HepG2 (cell line): ENCODE results near the gene RNF13. TPM values are rescaled to one million over a fixed set of nuclear protein-coding genes. Genes with fewer than 3 reads are reported as not detected.

Experiments
- GABPA ChIP-seq, 2 experiments: IDR thresholded peaks; 2 replicates each; pipeline ENCODE4 v1.6.1; 2011 to 2016; ENCODE audit warnings: low read depth in 2 of 2, low read length in 1 of 2, missing biosample characterization in 1 of 2, missing genetic modification characterization in 1 of 2
- HNRNPUL1 ChIP-seq: fragments of 200-400 bp; formaldehyde crosslinking; IDR thresholded peaks from 2 replicates; pipeline ENCODE4 v1.6.1; 2017; ENCODE audit warnings: low read depth, mild to moderate bottlenecking, low read length, moderate library complexity
- KDM5B ChIP-seq: sonication (generic); formaldehyde crosslinking; IDR thresholded peaks from 2 replicates; pipeline ENCODE4 v1.4.0; 2020; ENCODE audit warnings: missing genetic modification reagents, mild to moderate bottlenecking, borderline replicate concordance
- MED1 ChIP-seq: sonication (generic); formaldehyde crosslinking; IDR thresholded peaks from 2 replicates; pipeline ENCODE4 v1.4.0; 2020; ENCODE audit warnings: missing genetic modification reagents
- NKX3-1 ChIP-seq: sonication (generic); formaldehyde crosslinking; IDR thresholded peaks from 2 replicates; pipeline ENCODE4 v1.5.0; 2020; ENCODE audit warnings: missing genetic modification reagents
- NR2F2 ChIP-seq: IDR thresholded peaks from 2 replicates; pipeline ENCODE4 v1.6.1; 2012; ENCODE audit warnings: low read depth, inconsistent platforms, borderline replicate concordance
- PAX8 ChIP-seq: sonication (generic); formaldehyde crosslinking; IDR thresholded peaks from 2 replicates; pipeline ENCODE4 v1.8.0; 2022; ENCODE audit warnings: mild to moderate bottlenecking, missing genetic modification reagents, borderline replicate concordance
- ZIK1 ChIP-seq: sonication (generic); formaldehyde crosslinking; IDR thresholded peaks from 2 replicates; pipeline ENCODE4 v1.5.0; 2020; ENCODE audit warnings: mild to moderate bottlenecking, low read depth, missing genetic modification reagents, borderline replicate concordance
- ZNF292 ChIP-seq: sonication (generic); formaldehyde crosslinking; IDR thresholded peaks from 2 replicates; pipeline ENCODE4 v1.8.1; 2022; ENCODE audit warnings: mild to moderate bottlenecking, low read depth, missing genetic modification reagents, borderline replicate concordance
- ZNF484 ChIP-seq: sonication (generic); formaldehyde crosslinking; IDR thresholded peaks from 2 replicates; pipeline ENCODE4 v1.5.1; 2020; ENCODE audit warnings: mild to moderate bottlenecking, low read depth, missing genetic modification reagents, borderline replicate concordance
- ZNF556 ChIP-seq: sonication (generic); formaldehyde crosslinking; IDR thresholded peaks from 2 replicates; pipeline ENCODE4 v1.4.0; 2020; ENCODE audit warnings: mild to moderate bottlenecking, missing genetic modification reagents, borderline replicate concordance
- ZNF574 ChIP-seq: sonication (generic); formaldehyde crosslinking; IDR thresholded peaks from 2 replicates; pipeline ENCODE4 v1.4.0; 2020; ENCODE audit warnings: missing genetic modification reagents
- ZNF713 ChIP-seq: sonication (generic); formaldehyde crosslinking; IDR thresholded peaks from 2 replicates; pipeline ENCODE4 v1.4.0; 2020; ENCODE audit warnings: mild to moderate bottlenecking, missing genetic modification reagents
- ZNF746 ChIP-seq: sonication (generic); formaldehyde crosslinking; IDR thresholded peaks from 2 replicates; pipeline ENCODE4 v1.8.0; 2022; ENCODE audit warnings: mild to moderate bottlenecking, missing genetic modification reagents
- ZNF75D ChIP-seq: sonication (generic); formaldehyde crosslinking; IDR thresholded peaks from 2 replicates; pipeline ENCODE4 v1.8.1; 2023; ENCODE audit warnings: missing genetic modification reagents, mild to moderate bottlenecking, borderline replicate concordance
- ZNF761 ChIP-seq: sonication (generic); formaldehyde crosslinking; conservative IDR thresholded peaks from 2 replicates; pipeline ENCODE4 v1.4.0; 2020; ENCODE audit warnings: mild to moderate bottlenecking, missing genetic modification reagents
- polyA plus RNA-seq, 8 experiments: library from polyadenylated mRNA; depleted of rRNA in 3 of 8; stranded (reverse) in 7 of 8; unstranded in 1 of 8; fragments of >200 nt; fragmentation: Illumina TruSeq in 4 of 8; extraction: Trizol in 4 of 8; gene quantifications; 2 replicates each; pipeline versions ENCODE4 v1.2.1 to v1.2.3, GENCODE V29; 2011 to 2016; ENCODE audit warnings: low read depth in 4 of 8, missing spikeins in 1 of 8, mixed read lengths in 1 of 8; ENCODE audit not compliant: insufficient read depth in 1 of 8
- total RNA-seq, 5 experiments: library from RNA; depleted of rRNA; stranded (reverse); fragments of >200 nt; fragmentation: Illumina TruSeq; extraction: Trizol; gene quantifications; 2 replicates each; pipeline ENCODE4 v1.2.3, GENCODE V29; 2016; ENCODE audit warnings: low read depth in 1 of 5
- TF ChIP-seq, protein P1 (sequence below): sonication (generic); formaldehyde crosslinking; IDR thresholded peaks from 2 replicates; pipeline ENCODE4 v1.4.0; 2020; ENCODE audit warnings: mild to moderate bottlenecking, missing genetic modification reagents
- TF ChIP-seq, protein P2 (sequence below): sonication (generic); formaldehyde crosslinking; IDR thresholded peaks from 2 replicates; pipeline ENCODE4 v1.8.0; 2022; ENCODE audit warnings: mild to moderate bottlenecking, missing genetic modification reagents, borderline replicate concordance
- TF ChIP-seq, protein P3 (sequence below): IDR thresholded peaks from 2 replicates; pipeline ENCODE4 v1.6.1; 2016; ENCODE audit warnings: missing compliant biosample characterization, missing genetic modification reagents, borderline replicate concordance
- TF ChIP-seq, protein P4 (sequence below): sonication (generic); formaldehyde crosslinking; IDR thresholded peaks from 2 replicates; pipeline ENCODE4 v1.4.0; 2020; ENCODE audit warnings: low read depth, mild to moderate bottlenecking, missing genetic modification reagents

The RNF13 gene
- total and polyA plus RNA-seq, 2 of the 13 experiments (the other 11 are each of a cell fraction or from before 2014, with no cell fraction given): 39.8 to 46.0 TPM

GRCh38 chr3:149812606-149813366 lies at the start of gene RNF13 (continued):
- TF ChIP-seq, protein P1, sequence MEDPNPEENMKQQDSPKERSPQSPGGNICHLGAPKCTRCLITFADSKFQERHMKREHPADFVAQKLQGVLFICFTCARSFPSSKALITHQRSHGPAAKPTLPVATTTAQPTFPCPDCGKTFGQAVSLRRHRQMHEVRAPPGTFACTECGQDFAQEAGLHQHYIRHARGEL (CRISPR knock-in tag): no peak
- TF ChIP-seq MED1 (peak; percentile 43; the same call in 1 of the 2 replicates), ZNF484 (CRISPR knock-in tag) (no peak), ZNF761 (CRISPR knock-in tag) (0 out of 2 replicates have a peak, but pooled peaks have one; percentile 65), NKX3-1 (CRISPR knock-in tag) (peak; percentile 20; the same call in 1 of the 2 replicates), ZNF75D (CRISPR knock-in tag) (no peak), ZNF713 (CRISPR knock-in tag) (no peak), PAX8 (CRISPR knock-in tag) (0 out of 2 replicates have a peak, but pooled peaks have one; percentile 62), ZNF292 (CRISPR knock-in tag) (peak; percentile 64; the same call in 1 of the 2 replicates), ZIK1 (CRISPR knock-in tag) (0 out of 2 replicates have a peak, but pooled peaks have one; percentile 63), KDM5B (peak; percentile 89; the same call in 1 of the 2 replicates), HNRNPUL1 (no peak), ZNF574 (peak; percentile 60; the same call in 1 of the 2 replicates), ZNF746 (CRISPR knock-in tag) (0 out of 2 replicates have a peak, but pooled peaks have one; percentile 46), GABPA (IDR thresholded peaks at IDR 0.05; ENCODE audit: low read depth, low read length) (peak; percentile 80), GABPA (CRISPR knock-in tag; IDR thresholded peaks at IDR 0.05; ENCODE audit: low read depth) (peak; percentile 94), NR2F2 (no peak), ZNF556 (0 out of 2 replicates have a peak, but pooled peaks have one; percentile 47)
- TF ChIP-seq, protein P2, sequence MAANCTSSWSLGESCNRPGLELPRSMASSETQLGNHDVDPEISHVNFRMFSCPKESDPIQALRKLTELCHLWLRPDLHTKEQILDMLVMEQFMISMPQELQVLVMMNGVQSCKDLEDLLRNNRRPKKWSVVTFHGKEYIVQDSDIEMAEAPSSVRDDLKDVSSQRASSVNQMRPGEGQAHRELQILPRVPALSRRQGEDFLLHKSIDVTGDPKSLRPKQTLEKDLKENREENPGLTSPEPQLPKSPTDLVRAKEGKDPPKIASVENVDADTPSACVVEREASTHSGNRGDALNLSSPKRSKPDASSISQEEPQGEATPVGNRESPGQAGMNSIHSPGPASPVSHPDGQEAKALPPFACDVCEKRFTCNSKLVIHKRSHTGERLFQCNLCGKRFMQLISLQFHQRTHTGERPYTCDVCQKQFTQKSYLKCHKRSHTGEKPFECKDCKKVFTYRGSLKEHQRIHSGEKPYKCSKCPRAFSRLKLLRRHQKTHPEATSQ (CRISPR knock-in tag): 0 out of 2 replicates have a peak, but pooled peaks have one; percentile 18
- TF ChIP-seq, protein P3, sequence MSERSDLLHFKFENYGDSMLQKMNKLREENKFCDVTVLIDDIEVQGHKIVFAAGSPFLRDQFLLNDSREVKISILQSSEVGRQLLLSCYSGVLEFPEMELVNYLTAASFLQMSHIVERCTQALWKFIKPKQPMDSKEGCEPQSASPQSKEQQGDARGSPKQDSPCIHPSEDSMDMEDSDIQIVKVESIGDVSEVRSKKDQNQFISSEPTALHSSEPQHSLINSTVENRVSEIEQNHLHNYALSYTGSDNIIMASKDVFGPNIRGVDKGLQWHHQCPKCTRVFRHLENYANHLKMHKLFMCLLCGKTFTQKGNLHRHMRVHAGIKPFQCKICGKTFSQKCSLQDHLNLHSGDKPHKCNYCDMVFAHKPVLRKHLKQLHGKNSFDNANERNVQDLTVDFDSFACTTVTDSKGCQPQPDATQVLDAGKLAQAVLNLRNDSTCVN (CRISPR knock-in tag): peak; percentile 25; the same call in 1 of the 2 replicates
- TF ChIP-seq, protein P4, sequence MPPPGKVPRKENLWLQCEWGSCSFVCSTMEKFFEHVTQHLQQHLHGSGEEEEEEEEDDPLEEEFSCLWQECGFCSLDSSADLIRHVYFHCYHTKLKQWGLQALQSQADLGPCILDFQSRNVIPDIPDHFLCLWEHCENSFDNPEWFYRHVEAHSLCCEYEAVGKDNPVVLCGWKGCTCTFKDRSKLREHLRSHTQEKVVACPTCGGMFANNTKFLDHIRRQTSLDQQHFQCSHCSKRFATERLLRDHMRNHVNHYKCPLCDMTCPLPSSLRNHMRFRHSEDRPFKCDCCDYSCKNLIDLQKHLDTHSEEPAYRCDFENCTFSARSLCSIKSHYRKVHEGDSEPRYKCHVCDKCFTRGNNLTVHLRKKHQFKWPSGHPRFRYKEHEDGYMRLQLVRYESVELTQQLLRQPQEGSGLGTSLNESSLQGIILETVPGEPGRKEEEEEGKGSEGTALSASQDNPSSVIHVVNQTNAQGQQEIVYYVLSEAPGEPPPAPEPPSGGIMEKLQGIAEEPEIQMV (CRISPR knock-in tag): 0 out of 2 replicates have a peak, but pooled peaks have one; percentile 33
